D721Med (cell line): ENCODE results near the gene CALU.

ENCODE experiments used
- DNase-seq: peaks from one replicate; pipeline ENCODE4 v3.0.0; 2011; ENCODE audit warnings: low spot score; ENCODE audit not compliant: insufficient read length
- FAIRE-seq: peaks from 2 replicates; lab custom pipeline; 2011; peaks lifted over from hg19 to GRCh38; lab: Jason Lieb, UNC
- CTCF ChIP-seq: IDR thresholded peaks from 2 replicates; pipeline ENCODE4 v1.5.1; 2012; ENCODE audit warnings: mild to moderate bottlenecking, control low read depth; ENCODE audit not compliant: insufficient read depth; ENCODE audit errors: missing control alignments

Gene CALU

DNA sequence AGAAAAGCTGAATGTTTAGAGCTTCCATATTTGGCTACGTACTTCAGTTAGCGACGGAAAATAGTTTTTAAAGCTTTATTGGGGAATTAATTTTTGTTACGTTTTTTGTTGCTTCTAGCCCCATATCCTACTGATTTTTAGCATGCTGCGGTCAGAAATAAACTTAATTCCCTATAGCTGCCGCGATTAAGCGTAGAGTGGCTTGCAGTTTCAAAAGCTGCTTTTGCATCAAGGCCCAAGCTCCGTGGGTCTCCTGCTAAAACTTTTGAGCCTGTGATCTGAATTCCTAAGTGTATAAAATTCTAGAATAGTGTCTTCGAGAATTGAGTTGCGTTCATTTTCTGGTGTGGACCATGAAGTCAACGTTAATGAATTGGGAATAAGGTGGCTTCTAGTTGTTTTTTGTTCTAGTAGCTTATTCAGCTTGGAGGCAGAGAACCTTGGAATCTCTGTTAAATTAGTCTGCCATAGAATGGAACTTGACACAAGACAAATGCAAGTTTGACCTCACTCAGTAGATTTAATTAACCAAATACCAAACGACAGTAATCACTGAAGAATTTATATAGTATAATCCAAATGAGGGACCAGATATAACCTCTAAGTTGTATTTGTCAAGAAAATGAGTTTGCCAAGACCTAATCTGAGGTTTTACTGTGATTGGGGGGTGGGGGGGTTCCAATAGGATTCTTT, 977 bp downstream of the CALU start:
- no peak for TF ChIP-seq CTCF
- no peak for FAIRE-seq
- no peak for DNase-seq

DNA sequence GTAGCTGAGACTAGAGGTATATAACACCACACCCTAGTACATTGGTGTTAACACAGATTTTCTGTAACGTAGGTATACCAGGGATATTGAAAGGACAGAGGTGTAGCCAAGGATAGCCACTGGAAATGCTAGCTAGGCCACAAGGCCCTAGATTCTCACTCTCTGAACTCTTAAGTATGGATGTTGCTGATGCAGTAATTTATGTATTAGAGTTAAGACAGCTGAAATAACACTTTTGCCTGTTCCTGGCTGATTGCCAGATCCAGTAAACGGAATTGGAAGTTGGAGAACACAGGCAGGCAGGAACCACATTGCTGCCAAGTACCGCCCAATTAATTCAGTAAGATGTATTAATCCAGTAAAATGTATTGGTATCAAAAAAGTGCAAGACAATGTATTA, 1.8 kb downstream of the CALU start:
- DNase-seq, result no peak
- FAIRE-seq, result no peak
- no peak for TF ChIP-seq CTCF

GRCh38 chr7:128741491-128741890, 2.3 kb downstream of the CALU start:
- TF ChIP-seq CTCF, result no peak
- FAIRE-seq (no peak), DNase-seq (no peak)

DNA sequence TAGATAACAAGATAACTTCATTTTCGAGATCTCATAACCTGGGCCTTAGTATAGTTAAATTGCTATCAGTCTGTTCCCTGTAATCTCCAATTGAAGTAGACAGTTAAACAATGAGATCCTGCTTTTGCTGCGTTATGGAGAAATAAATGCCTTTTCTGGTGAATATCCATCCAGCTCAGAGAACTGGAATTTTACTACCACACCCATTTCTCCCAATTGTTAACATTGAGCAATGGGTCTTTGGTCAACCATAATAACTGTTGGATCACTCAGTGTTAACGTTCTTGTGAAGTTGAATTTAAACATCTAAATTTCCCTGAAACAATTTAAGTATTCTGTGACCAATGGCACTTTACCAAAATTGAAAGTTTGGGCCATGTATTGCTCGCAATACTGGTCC, 3.0 kb downstream of the CALU start:
- no peak for FAIRE-seq
- DNase-seq, result no peak
- TF ChIP-seq CTCF, result no peak

- no peak for FAIRE-seq
- TF ChIP-seq CTCF, result no peak
These were observed 4.1 kb downstream of the CALU start for GRCh38 chr7:128743112-128743772.

DNA sequence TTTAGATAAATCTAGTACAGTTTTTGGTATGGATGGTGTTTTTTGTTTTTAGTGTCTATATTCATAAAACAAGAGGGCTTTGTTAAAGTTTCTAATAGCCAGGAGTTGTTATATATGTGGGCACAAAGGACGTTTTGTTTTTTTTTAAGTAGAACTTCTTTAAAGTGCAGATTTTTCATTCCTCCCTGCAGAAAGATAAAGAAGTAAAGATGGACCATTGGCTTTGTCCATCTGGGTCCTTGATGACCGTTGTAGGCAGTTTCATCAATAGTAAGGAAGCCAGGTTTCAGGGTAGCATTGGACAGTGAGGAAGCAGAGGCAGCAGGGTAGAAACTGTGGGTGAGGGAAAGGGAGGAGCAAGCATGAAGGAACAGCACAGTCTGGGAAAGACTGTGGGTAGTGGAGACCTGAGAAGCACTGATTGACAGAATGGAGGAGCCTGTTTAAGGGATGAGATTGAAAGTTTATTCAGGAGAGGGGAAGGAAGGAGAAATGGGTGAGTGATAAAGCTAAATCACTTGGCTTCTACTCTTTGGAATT, 5.3 kb downstream of the CALU start:
- DNase-seq, result no peak
- no peak for TF ChIP-seq CTCF
- no peak for FAIRE-seq

More at GRCh38 chr7:128743112-128743772, 4.1 kb downstream of the CALU start:
- DNase-seq, result no peak

DNA sequence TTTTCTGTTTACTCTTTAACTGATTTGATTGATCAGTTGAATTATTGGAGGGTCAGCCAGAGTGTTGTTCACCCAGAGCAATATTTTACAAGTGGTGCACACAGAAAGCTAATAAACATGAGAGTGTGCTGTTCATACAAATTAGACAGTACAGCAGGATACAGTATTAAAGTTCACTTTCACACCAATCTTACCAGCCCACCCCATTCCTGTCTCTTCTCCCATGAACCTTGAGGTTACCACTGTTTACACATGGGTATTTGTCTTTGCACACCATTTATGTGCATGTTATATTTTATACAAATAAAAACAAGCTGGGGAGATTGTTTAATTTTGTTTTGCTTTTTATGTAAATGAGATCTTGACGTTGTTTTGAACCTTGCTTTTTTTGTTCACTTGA, 6.5 kb downstream of the CALU start:
- DNase-seq (no peak), FAIRE-seq (no peak)
- TF ChIP-seq CTCF, result no peak
